ENCODE data around the gene BCL2L11. TPM values are rescaled to one million over a fixed set of nuclear protein-coding genes. Genes with fewer than 3 reads are reported as not detected.

The BCL2L11 gene
- total RNA-seq, 1 donor = 2.2 TPM

DNA sequence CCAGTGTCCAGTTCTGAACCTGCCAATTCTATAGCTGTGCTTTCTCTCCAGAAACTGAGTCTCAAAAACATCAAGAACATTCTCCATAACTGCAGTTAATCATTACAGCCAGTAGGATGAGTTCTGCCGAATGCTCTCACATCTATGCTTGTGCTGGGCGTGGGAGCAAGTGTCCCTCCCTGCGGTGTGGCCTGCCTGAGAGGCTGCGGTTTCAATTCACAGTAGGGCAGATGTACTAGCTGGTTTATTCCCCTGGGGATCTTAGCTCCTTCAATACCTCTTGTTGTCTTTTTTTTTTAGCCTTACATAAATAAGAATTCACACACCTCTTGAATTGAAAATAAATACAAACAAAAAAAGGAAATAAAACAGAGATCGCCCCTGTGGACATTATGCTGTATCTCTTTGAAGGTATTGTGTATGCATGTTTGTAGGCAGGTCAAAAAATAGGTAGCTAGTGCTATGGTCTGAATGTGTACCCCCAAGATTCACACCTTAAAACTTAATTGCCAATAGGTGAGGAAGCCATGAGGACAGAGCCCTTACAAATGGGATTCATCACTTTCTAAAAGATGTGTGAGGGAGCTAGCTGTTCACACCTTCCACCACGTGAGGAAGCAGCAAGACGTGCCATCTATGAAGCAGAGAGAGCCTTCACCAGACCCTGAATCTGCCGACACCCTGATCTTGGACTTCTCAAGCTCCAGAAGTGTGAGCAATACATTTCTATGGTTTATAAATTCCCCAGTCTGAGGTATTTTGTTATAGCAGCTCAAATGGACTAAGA lies 74.3 kb downstream of the BCL2L11 start:
- H3K4me3 ChIP-seq (ENCODE audit: low read depth, low read length) = no peak overlapping the region
- TF ChIP-seq CTCF (IDR thresholded peaks at IDR 0.05; ENCODE audit: insufficient read depth, low read length) = no peak
- no peak for DNase-seq (ENCODE audit: low read depth)

GRCh38 chr2:111196435-111196834 lies 75.7 kb downstream of the BCL2L11 start:
- no peak for TF ChIP-seq CTCF (IDR thresholded peaks at IDR 0.05; ENCODE audit: insufficient read depth, low read length)
- H3K4me3 ChIP-seq (ENCODE audit: low read depth, low read length) = no peak overlapping the region
- no peak for DNase-seq (ENCODE audit: low read depth)

- TF ChIP-seq CTCF (IDR thresholded peaks at IDR 0.05; ENCODE audit: insufficient read depth, low read length) = no peak
- no peak for DNase-seq (ENCODE audit: low read depth)
- no peak overlapping the region for H3K4me3 ChIP-seq (ENCODE audit: low read depth, low read length)
These were observed 78.0 kb downstream of the BCL2L11 start for GRCh38 chr2:111198701-111199100.

GRCh38 chr2:111199840-111200239 lies 79.1 kb downstream of the BCL2L11 start:
- no peak for DNase-seq (ENCODE audit: low read depth)
- H3K4me3 ChIP-seq (ENCODE audit: low read depth, low read length) = no peak overlapping the region
- no peak for TF ChIP-seq CTCF (IDR thresholded peaks at IDR 0.05; ENCODE audit: insufficient read depth, low read length)

- H3K4me3 ChIP-seq (ENCODE audit: low read depth, low read length) = no peak overlapping the region
- TF ChIP-seq CTCF (IDR thresholded peaks at IDR 0.05; ENCODE audit: insufficient read depth, low read length) = no peak
- no peak for DNase-seq (ENCODE audit: low read depth)
These were observed 79.7 kb downstream of the BCL2L11 start for GRCh38 chr2:111200333-111200881.

DNA sequence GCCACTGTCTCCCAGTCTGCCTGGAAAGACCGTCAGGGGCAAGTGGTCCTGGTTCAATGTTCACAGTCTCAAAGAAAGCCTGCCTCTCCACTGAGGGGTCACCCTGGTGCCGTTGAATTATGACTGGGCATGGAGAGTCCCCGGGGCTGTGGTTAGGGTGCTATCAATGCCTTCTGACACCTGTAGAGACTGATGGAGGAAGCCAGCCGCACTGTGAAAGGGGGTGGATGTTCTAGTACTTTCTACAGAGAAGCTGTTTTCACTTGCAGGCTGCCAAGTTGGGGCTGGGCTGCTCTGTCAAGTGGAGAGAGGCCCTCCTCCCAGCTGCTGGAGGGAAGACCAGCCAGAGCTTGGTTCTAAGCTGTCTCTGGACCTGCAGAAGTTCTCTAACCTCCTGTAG lies 80.5 kb downstream of the BCL2L11 start:
- no peak overlapping the region for H3K4me3 ChIP-seq (ENCODE audit: low read depth, low read length)
- no peak for TF ChIP-seq CTCF (IDR thresholded peaks at IDR 0.05; ENCODE audit: insufficient read depth, low read length)
- no peak for DNase-seq (ENCODE audit: low read depth)

Data from fibroblast of the aortic adventitia (primary cell).